ENCODE measurements around the gene SLC38A10. TPM values are rescaled to one million over a fixed set of nuclear protein-coding genes. Genes with fewer than 3 reads are reported as not detected.

SLC38A10 gene
- polyA plus RNA-seq, 5 donors: 45.3 to 93.6 (median 52.3) TPM

Other genes with a start within 250 kb of the SLC38A10 start
- gene PVALEF, start 129.8 kb downstream of the SLC38A10 start, polyA plus RNA-seq (ENCODE audit: insufficient read depth in 1 of 5, insufficient read length in 5 of 5, low replicate concordance in 1 of 5): under 1 TPM in 3 of 5 donors, not detected in 2; 0.13 to 0.35 (median 0.23) TPM
- gene AATK, start 129.1 kb downstream of the SLC38A10 start, polyA plus RNA-seq (ENCODE audit: insufficient read depth in 1 of 5, insufficient read length in 5 of 5, low replicate concordance in 1 of 5): 10 to 100 TPM in 4 of 5 donors, 1 to 10 TPM in 1; 8.9 to 27.2 (median 16.6) TPM
- gene CEP131, start 72.3 kb downstream of the SLC38A10 start, polyA plus RNA-seq (ENCODE audit: insufficient read depth in 1 of 5, insufficient read length in 5 of 5, low replicate concordance in 1 of 5): 10 to 100 TPM; 11.4 to 24.8 (median 14.5) TPM
- 10 to 100 TPM; 12.7 to 29.0 (median 18.3) TPM for gene TEPSIN, start 56.3 kb downstream of the SLC38A10 start, polyA plus RNA-seq (ENCODE audit: insufficient read depth in 1 of 5, insufficient read length in 5 of 5, low replicate concordance in 1 of 5)
- 10 to 100 TPM; 37.7 to 56.8 (median 41.3) TPM for gene NDUFAF8, start 56.0 kb downstream of the SLC38A10 start, polyA plus RNA-seq (ENCODE audit: insufficient read depth in 1 of 5, insufficient read length in 5 of 5, low replicate concordance in 1 of 5)
- 10 to 100 TPM; 14.1 to 27.2 (median 20.0) TPM for gene BAHCC1, start 100.2 kb upstream of the SLC38A10 start, polyA plus RNA-seq (ENCODE audit: insufficient read depth in 1 of 5, insufficient read length in 5 of 5, low replicate concordance in 1 of 5)
- 1,000 to 10,000 TPM; 2,069 to 3,045 (median 2,504) TPM for gene ACTG1, start 217.5 kb upstream of the SLC38A10 start, polyA plus RNA-seq (ENCODE audit: insufficient read depth in 1 of 5, insufficient read length in 5 of 5, low replicate concordance in 1 of 5)
- 1 to 10 TPM in 3 of 5 donors, under 1 TPM in 2; 0.76 to 2.7 (median 1.3) TPM for gene FSCN2, start 233.1 kb upstream of the SLC38A10 start, polyA plus RNA-seq (ENCODE audit: insufficient read depth in 1 of 5, insufficient read length in 5 of 5, low replicate concordance in 1 of 5)